ENCODE data around the gene ICE2. TPM values are rescaled to one million over a fixed set of nuclear protein-coding genes. Genes with fewer than 3 reads are reported as not detected.

The ICE2 gene
- total and polyA plus RNA-seq, 4 donors: 10.0 to 67.5 (median 23.6) TPM

GRCh38 chr15:60511351-60512031 lies 32.5 kb upstream of the ICE2 start:
- peaks cover 0 to 23% (median 7%) of the 10 kb centered on the region in 4 donors for H3K36me3 ChIP-seq (ENCODE audit: control insufficient read depth in 4 of 4, insufficient read depth in 4 of 4, low read length in 4 of 4)
- ATAC-seq (ENCODE audit: insufficient read depth, low FRiP score) (no peak), DNase-seq (peak; percentile 59 to 91 (median 85))
- H3K27me3 ChIP-seq (ENCODE audit: control insufficient read depth in 3 of 3, insufficient read depth in 3 of 3, low read length in 2 of 3): no peaks in the 10 kb centered on the region
- no peaks in the 10 kb centered on the region for H3K9me3 ChIP-seq (ENCODE audit: control insufficient read depth in 4 of 4, insufficient read depth in 3 of 4, low read length in 3 of 4)
- peaks cover 0 to 30% (median 3%) of the 10 kb centered on the region in 5 donors for H3K4me1 ChIP-seq (ENCODE audit: control insufficient read depth in 5 of 5, insufficient read depth in 5 of 5, low read length in 5 of 5)
- TF ChIP-seq, protein P1, sequence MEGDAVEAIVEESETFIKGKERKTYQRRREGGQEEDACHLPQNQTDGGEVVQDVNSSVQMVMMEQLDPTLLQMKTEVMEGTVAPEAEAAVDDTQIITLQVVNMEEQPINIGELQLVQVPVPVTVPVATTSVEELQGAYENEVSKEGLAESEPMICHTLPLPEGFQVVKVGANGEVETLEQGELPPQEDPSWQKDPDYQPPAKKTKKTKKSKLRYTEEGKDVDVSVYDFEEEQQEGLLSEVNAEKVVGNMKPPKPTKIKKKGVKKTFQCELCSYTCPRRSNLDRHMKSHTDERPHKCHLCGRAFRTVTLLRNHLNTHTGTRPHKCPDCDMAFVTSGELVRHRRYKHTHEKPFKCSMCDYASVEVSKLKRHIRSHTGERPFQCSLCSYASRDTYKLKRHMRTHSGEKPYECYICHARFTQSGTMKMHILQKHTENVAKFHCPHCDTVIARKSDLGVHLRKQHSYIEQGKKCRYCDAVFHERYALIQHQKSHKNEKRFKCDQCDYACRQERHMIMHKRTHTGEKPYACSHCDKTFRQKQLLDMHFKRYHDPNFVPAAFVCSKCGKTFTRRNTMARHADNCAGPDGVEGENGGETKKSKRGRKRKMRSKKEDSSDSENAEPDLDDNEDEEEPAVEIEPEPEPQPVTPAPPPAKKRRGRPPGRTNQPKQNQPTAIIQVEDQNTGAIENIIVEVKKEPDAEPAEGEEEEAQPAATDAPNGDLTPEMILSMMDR (IDR thresholded peaks at IDR 0.05; ENCODE audit: control extremely low read depth, extremely low read depth): no peak
- H3K27ac ChIP-seq (ENCODE audit: low read depth in 1 of 2, low read length in 1 of 2): no peak overlapping the region
- 83 to 84% methylated on average over 21 of the region's 21 CpGs for WGBS, 2 donors
- no peak overlapping the region for H3K9ac ChIP-seq (ENCODE audit: insufficient read depth in 1 of 2, low read length in 2 of 2)
- no peak overlapping the region for H3K4me3 ChIP-seq

DNA sequence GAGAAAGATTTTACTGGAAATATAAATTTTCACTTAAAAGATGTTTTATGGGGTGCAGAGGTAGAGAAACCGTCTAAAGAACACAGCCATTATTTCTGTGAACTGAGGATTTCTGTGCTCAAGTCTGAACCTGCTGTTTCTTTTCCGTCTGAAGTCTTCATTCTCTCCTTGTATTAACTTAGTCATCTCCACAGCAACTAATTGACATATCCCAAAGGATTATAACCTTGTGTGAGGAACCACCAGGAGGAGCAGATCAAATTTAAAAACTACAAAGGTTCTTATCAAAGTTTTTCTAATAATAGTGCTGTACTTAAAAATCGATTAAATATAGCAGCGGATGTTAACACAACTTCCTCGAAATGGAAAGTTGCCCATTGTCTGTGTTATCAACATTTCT lies 31.1 kb upstream of the ICE2 start:
- H3K27ac ChIP-seq (ENCODE audit: low read depth in 1 of 2, low read length in 1 of 2): no peak overlapping the region
- H3K9me3 ChIP-seq (ENCODE audit: control insufficient read depth in 4 of 4, insufficient read depth in 3 of 4, low read length in 3 of 4): no peaks in the 10 kb centered on the region
- DNase-seq: peak in 2 of 3 donors; percentile 43 to 58
- TF ChIP-seq, protein P1 (IDR thresholded peaks at IDR 0.05; ENCODE audit: control extremely low read depth, extremely low read depth): no peak
- peaks cover 0 to 30% (median 3%) of the 10 kb centered on the region in 5 donors for H3K4me1 ChIP-seq (ENCODE audit: control insufficient read depth in 5 of 5, insufficient read depth in 5 of 5, low read length in 5 of 5)
- H3K27me3 ChIP-seq (ENCODE audit: control insufficient read depth in 3 of 3, insufficient read depth in 3 of 3, low read length in 2 of 3): no peaks in the 10 kb centered on the region
- H3K4me3 ChIP-seq: no peak overlapping the region
- no peak for ATAC-seq (ENCODE audit: insufficient read depth, low FRiP score)
- H3K9ac ChIP-seq (ENCODE audit: insufficient read depth in 1 of 2, low read length in 2 of 2): no peak overlapping the region
- peaks cover 0 to 23% (median 11%) of the 10 kb centered on the region in 4 donors for H3K36me3 ChIP-seq (ENCODE audit: control insufficient read depth in 4 of 4, insufficient read depth in 4 of 4, low read length in 4 of 4)
- WGBS, 2 donors: 68 to 83% methylated on average over 5 of the region's 5 CpGs

GRCh38 chr15:60509470-60509869 lies 30.5 kb upstream of the ICE2 start:
- no peaks in the 10 kb centered on the region for H3K27me3 ChIP-seq (ENCODE audit: control insufficient read depth in 3 of 3, insufficient read depth in 3 of 3, low read length in 2 of 3)
- H3K9ac ChIP-seq (ENCODE audit: insufficient read depth in 1 of 2, low read length in 2 of 2): no peak overlapping the region
- peaks cover 0 to 30% (median 3%) of the 10 kb centered on the region in 5 donors for H3K4me1 ChIP-seq (ENCODE audit: control insufficient read depth in 5 of 5, insufficient read depth in 5 of 5, low read length in 5 of 5)
- ATAC-seq (ENCODE audit: insufficient read depth, low FRiP score) (no peak), DNase-seq (no peak)
- 71 to 74% methylated on average over 3 of the region's 3 CpGs for WGBS, 2 donors
- peaks cover 3 to 23% (median 12%) of the 10 kb centered on the region in 4 donors for H3K36me3 ChIP-seq (ENCODE audit: control insufficient read depth in 4 of 4, insufficient read depth in 4 of 4, low read length in 4 of 4)
- no peak overlapping the region for H3K4me3 ChIP-seq
- H3K27ac ChIP-seq (ENCODE audit: low read depth in 1 of 2, low read length in 1 of 2): no peak overlapping the region
- H3K9me3 ChIP-seq (ENCODE audit: control insufficient read depth in 4 of 4, insufficient read depth in 3 of 4, low read length in 3 of 4): no peaks in the 10 kb centered on the region
- TF ChIP-seq, protein P1 (IDR thresholded peaks at IDR 0.05; ENCODE audit: control extremely low read depth, extremely low read depth): no peak

Measured in lung (tissue), 12 donors.